H1 (cell line): ENCODE results near the gene CCL28. TPM values are rescaled to one million over a fixed set of nuclear protein-coding genes. Genes with fewer than 3 reads are reported as not detected.

Experiments used
- CTCF ChIA-PET: fragments of 300-600 bp; sonication (Branson Sonifier 250); formaldehyde crosslinking; loops from one replicate; lab custom pipeline; 2021; ENCODE audit not compliant: partially characterized antibody; lab: Charles Lee
- POLR2A ChIA-PET: fragments of 300-600 bp; sonication (Branson Sonifier 250); formaldehyde crosslinking; loops from one replicate; lab custom pipeline; 2021; ENCODE audit warnings: inconsistent platforms; ENCODE audit not compliant: partially characterized antibody; lab: Charles Lee
- DNase-seq, 2 experiments: peaks; one replicate each; pipeline versions ENCODE4 v3.0.0 to v3.0.0-alpha.2; 2010 to 2022; ENCODE audit warnings: low spot score in 2 of 2, low read depth in 1 of 2, mixed read lengths in 1 of 2
- FAIRE-seq: peaks from 2 replicates; lab custom pipeline; 2011; peaks lifted over from hg19 to GRCh38; lab: Jason Lieb, UNC
- H2AFZ ChIP-seq: 2 replicates; pipeline ENCODE4 v1.8.1; 2012; ENCODE audit warnings: low read length, inconsistent platforms
- H2AK5ac ChIP-seq: 2 replicates; pipeline ENCODE4 v1.6.1; 2013; ENCODE audit warnings: low read depth, low read length
- H2BK120ac ChIP-seq: replicated peaks from 2 replicates; pipeline ENCODE3; 2013; ENCODE audit warnings: low read depth, low read length, inconsistent platforms
- H2BK12ac ChIP-seq: 2 replicates; pipeline ENCODE4 v1.6.1; 2013; ENCODE audit warnings: low read depth, low read length
- H2BK15ac ChIP-seq: 2 replicates; pipeline ENCODE4 v1.6.1; 2013; ENCODE audit warnings: low read length
- H2BK20ac ChIP-seq: 2 replicates; pipeline ENCODE4 v1.6.1; 2013; ENCODE audit warnings: low read length
- H2BK5ac ChIP-seq: 2 replicates; pipeline ENCODE4 v1.6.1; 2013; ENCODE audit warnings: low read depth, low read length
- H3K14ac ChIP-seq: 2 replicates; pipeline ENCODE4 v1.6.1; 2013; ENCODE audit warnings: inconsistent platforms; ENCODE audit not compliant: insufficient read length
- H3K18ac ChIP-seq: 2 replicates; pipeline ENCODE4 v1.6.1; 2013; ENCODE audit warnings: low read length; ENCODE audit errors: extremely low read depth
- H3K23ac ChIP-seq: 2 replicates; pipeline ENCODE4 v1.6.1; 2013; ENCODE audit warnings: inconsistent platforms; ENCODE audit not compliant: insufficient read length
- H3K23me2 ChIP-seq: 2 replicates; pipeline ENCODE4 v1.6.1; 2013; ENCODE audit warnings: low read depth, low read length
- H3K27ac ChIP-seq: 2 replicates; pipeline ENCODE4 v1.6.1; 2011; ENCODE audit warnings: low read depth, low read length, inconsistent platforms
- H3K27me3 ChIP-seq, 4 experiments: replicated peaks in 1 of 4; 1 replicate in 1 of 4; 2 replicates in 3 of 4; pipeline versions ENCODE4 v1.6.1 to v1.8.1; 2011 to 2013; ENCODE audit warnings: low read length in 3 of 4, mild to moderate bottlenecking in 3 of 4, inconsistent platforms in 2 of 4, mixed read lengths in 2 of 4, moderate library complexity in 1 of 4; ENCODE audit not compliant: control insufficient read depth in 3 of 4, insufficient read depth in 3 of 4; ENCODE audit errors: extremely low read depth in 1 of 4
- H3K36me3 ChIP-seq, 4 experiments: 2 replicates each; pipeline versions ENCODE4 v1.6.1 to v1.8.1; 2011 to 2013; ENCODE audit warnings: mild to moderate bottlenecking in 4 of 4, low read length in 3 of 4, moderate library complexity in 2 of 4, control low read depth in 1 of 4, inconsistent platforms in 1 of 4; ENCODE audit not compliant: insufficient read depth in 4 of 4, control insufficient read depth in 2 of 4
- H3K4ac ChIP-seq: replicated peaks from 2 replicates; pipeline ENCODE3; 2013; ENCODE audit warnings: low read length, low read depth, mixed read lengths, inconsistent platforms; ENCODE audit not compliant: insufficient read length
- H3K4me1 ChIP-seq, 4 experiments: replicated peaks in 1 of 4; 1 replicate in 1 of 4; 2 replicates in 3 of 4; pipeline versions ENCODE4 v1.6.1 to v1.8.1; 2011 to 2013; ENCODE audit warnings: low read length in 3 of 4, inconsistent platforms in 2 of 4, mixed read lengths in 1 of 4; ENCODE audit not compliant: insufficient read depth in 4 of 4, control insufficient read depth in 3 of 4
- H3K4me2 ChIP-seq, 2 experiments: 2 replicates each; pipeline versions ENCODE4 v1.6.1 to v1.8.1; 2011 to 2013; ENCODE audit warnings: low read depth in 2 of 2, low read length in 2 of 2, control low read depth in 1 of 2, inconsistent platforms in 1 of 2, mild to moderate bottlenecking in 1 of 2; ENCODE audit not compliant: insufficient read depth in 1 of 2
- H3K4me3 ChIP-seq, 4 experiments: fragments of 200-600, 300-600 bp in 1 of 4; sonication (generic), shearing (Covaris generic), sonication (Bioruptor Twin) in 1 of 4; 2 replicates each; pipeline versions ENCODE4 v1.5.1 to v1.8.1; 2011 to 2016; ENCODE audit warnings: low read length in 4 of 4, low read depth in 3 of 4, control low read depth in 2 of 4, inconsistent platforms in 2 of 4, mild to moderate bottlenecking in 2 of 4, mixed read lengths in 1 of 4, moderate library complexity in 1 of 4; ENCODE audit not compliant: insufficient read depth in 2 of 4; ENCODE audit errors: extremely low read depth in 1 of 4
- H3K56ac ChIP-seq: replicated peaks from 2 replicates; pipeline ENCODE3; 2013; ENCODE audit warnings: low read depth, mild to moderate bottlenecking, mixed read lengths, low read length, inconsistent platforms; ENCODE audit not compliant: insufficient read length
- H3K79me1 ChIP-seq: 2 replicates; pipeline ENCODE4 v1.6.1; 2013; ENCODE audit warnings: low read depth, low read length, control low read depth
- H3K79me2 ChIP-seq, 2 experiments: 2 replicates each; pipeline versions ENCODE4 v1.6.1 to v1.8.1; 2012 to 2013; ENCODE audit warnings: low read length in 2 of 2, mild to moderate bottlenecking in 2 of 2, inconsistent platforms in 1 of 2; ENCODE audit not compliant: insufficient read depth in 2 of 2, control insufficient read depth in 1 of 2
- H3K9ac ChIP-seq, 4 experiments: replicated peaks in 1 of 4; 1 replicate in 1 of 4; 2 replicates in 3 of 4; pipeline versions ENCODE4 v1.6.1 to v1.8.1; 2011 to 2013; ENCODE audit warnings: low read depth in 3 of 4, low read length in 3 of 4, control low read depth in 2 of 4, mild to moderate bottlenecking in 2 of 4, moderate library complexity in 2 of 4, inconsistent platforms in 1 of 4; ENCODE audit errors: extremely low read depth in 1 of 4
- H3K9me3 ChIP-seq, 2 experiments: 2 replicates each; pipeline versions ENCODE4 v1.6.1 to v1.8.1; 2012 to 2013; ENCODE audit warnings: mild to moderate bottlenecking in 2 of 2, moderate library complexity in 2 of 2, control low read depth in 1 of 2, inconsistent platforms in 1 of 2, low read depth in 1 of 2, low read length in 1 of 2, mixed read lengths in 1 of 2; ENCODE audit not compliant: insufficient read depth in 2 of 2
- H4K20me1 ChIP-seq, 2 experiments: replicated peaks in 1 of 2; 2 replicates each; pipeline versions ENCODE3 to v1.8.1; 2011 to 2013; ENCODE audit warnings: inconsistent platforms in 2 of 2, low read length in 2 of 2, mild to moderate bottlenecking in 1 of 2; ENCODE audit not compliant: insufficient read depth in 2 of 2, control insufficient read depth in 1 of 2
- H4K5ac ChIP-seq: 2 replicates; pipeline ENCODE4 v1.6.1; 2013; ENCODE audit warnings: low read length, low read depth, mixed read lengths, inconsistent platforms; ENCODE audit not compliant: insufficient read length
- H4K8ac ChIP-seq: 2 replicates; pipeline ENCODE4 v1.8.0; 2013; ENCODE audit warnings: mild to moderate bottlenecking, moderate library complexity, low read length, inconsistent platforms; ENCODE audit not compliant: insufficient read depth; ENCODE audit errors: extremely low read depth
- H4K91ac ChIP-seq: replicated peaks from 2 replicates; pipeline ENCODE3; 2013; ENCODE audit warnings: low read length, mixed read lengths, inconsistent platforms; ENCODE audit not compliant: insufficient read length
- RAD21 ChIP-seq, 2 experiments: IDR thresholded peaks in 1 of 2; conservative IDR thresholded peaks in 1 of 2; 2 replicates each; pipeline ENCODE4 v1.6.1; 2011; ENCODE audit warnings: low read depth in 2 of 2, low read length in 2 of 2, improper control_type of control experiment in 1 of 2, inconsistent platforms in 1 of 2, mild to moderate bottlenecking in 1 of 2, moderate library complexity in 1 of 2
- SAP30 ChIP-seq: fragments of 300-600 bp; sonication (generic); IDR thresholded peaks from 2 replicates; pipeline ENCODE4 v1.7.1; 2012; ENCODE audit warnings: low read length, moderate library complexity, mild to moderate bottlenecking, inconsistent platforms; ENCODE audit not compliant: insufficient read depth, insufficient replicate concordance
- SP2 ChIP-seq: IDR thresholded peaks from 2 replicates; pipeline ENCODE4 v1.6.1; 2012; ENCODE audit warnings: mild to moderate bottlenecking, low read length, inconsistent platforms
- WGBS, 2 experiments: shearing (Covaris generic) in 1 of 2; methylation state at CpG; one replicate each; pipeline versions ENCODE4 v1.1.6 to v1.1.7; 2013 to 2015; ENCODE audit warnings: low lambda C conversion rate in 2 of 2, mixed read lengths in 2 of 2, inconsistent platforms in 1 of 2, low coverage in 1 of 2, missing lambda C conversion rate in 1 of 2; ENCODE audit not compliant: insufficient replicate concordance in 2 of 2, insufficient coverage in 1 of 2, insufficient read length in 1 of 2; ENCODE audit errors: extremely low coverage in 1 of 2, missing lambda C conversion rate in 1 of 2; 5-methylcytosine and 5-hydroxymethylcytosine counted together
- polyA plus RNA-seq, 7 experiments: library from polyadenylated mRNA; depleted of rRNA in 3 of 7; stranded (reverse) in 5 of 7; unstranded in 2 of 7; fragments of >200 nt in 5 of 7; fragments of 200-250 nt in 2 of 7; gene quantifications; 1 replicate in 5 of 7; 2 replicates in 1 of 7; 4 replicates in 1 of 7; pipeline versions ENCODE4 v1.2.1 to v1.2.3, GENCODE V29; 2011 to 2013; ENCODE audit warnings: missing spikeins in 2 of 7, mixed read lengths in 2 of 7
- total RNA-seq: library from RNA; stranded (reverse); fragmentation: NEBNext Ultra II Directional; extraction: Animal tissue kit (Norgen Biotek cat#: 25700); gene quantifications from 2 replicates; pipeline ENCODE4 v1.2.1, GENCODE V29; 2021

CCL28 gene
- total and polyA plus RNA-seq, 2 of the 8 experiments (the other 6 are each of a cell fraction or from before 2014, with no cell fraction given), result 0.95 TPM; not detected in 1

GRCh38 chr5:43386960-43387362 lies 25.2 kb downstream of the CCL28 start:
- no peaks in the 10 kb centered on the region for H3K4me1 ChIP-seq
- peaks cover 0 to 1% (median 0%) of the 10 kb centered on the region in 4 experiments; a peak in 1 of 7 replicates for H3K27me3 ChIP-seq
- CTCF ChIA-PET, result interaction anchor here (0.7 to 1.9 kb wide), 4 partner anchors 154 to 161 kb away, joined by 3 to 6 read pairs (median 4); no protein-coding TSS in a partner anchor
- no peak overlapping the region for H4K91ac ChIP-seq
- H2AFZ ChIP-seq, result no peak overlapping the region
- no peak overlapping the region for H2BK120ac ChIP-seq
- TF ChIP-seq RAD21 (IDR thresholded peaks at IDR 0.05 in 1 of 2, conservative IDR thresholded peaks at IDR 0.05 in 1 of 2; ENCODE audit: low read depth in 2 of 2, low read length in 2 of 2) (peak in 1 of 2 experiments; percentile 4; a peak in 1 of 4 replicates), SAP30 (no peak), SP2 (no peak)
- TF ChIP-seq, all 59 proteins: peak for 1
- Histone ChIP-seq H3K4me2 (no peak overlapping the region), H3K9me3 (no peaks in the 10 kb centered on the region), H2BK5ac (no peak overlapping the region), H2BK15ac (no peak overlapping the region), H3K36me3 (no peaks in the 10 kb centered on the region), H4K20me1 (no peaks in the 10 kb centered on the region), H2BK12ac (no peak overlapping the region), H3K14ac (no peak overlapping the region), H3K4ac (no peak overlapping the region), H3K4me3 (no peak overlapping the region), H3K18ac (no peak overlapping the region), H3K9ac (no peak overlapping the region), H3K56ac (no peak overlapping the region), H4K8ac (no peak overlapping the region), H3K23ac (no peak overlapping the region), H3K23me2 (no peaks in the 10 kb centered on the region), H3K79me1 (no peaks in the 10 kb centered on the region), H2AK5ac (no peak overlapping the region), H2BK20ac (no peak overlapping the region), H4K5ac (no peak overlapping the region), H3K79me2 (no peaks in the 10 kb centered on the region), H3K27ac (no peak overlapping the region)
- DNase-seq (no peak), FAIRE-seq (no peak)
- POLR2A ChIA-PET, result no interaction called here
- WGBS, 2 experiments, result 89% methylated on average over 3 of the region's 3 CpGs; no CpG with 5 or more reads in 1 of the 2 experiments
